ENCODE results near the gene ZNF23.

DNA sequence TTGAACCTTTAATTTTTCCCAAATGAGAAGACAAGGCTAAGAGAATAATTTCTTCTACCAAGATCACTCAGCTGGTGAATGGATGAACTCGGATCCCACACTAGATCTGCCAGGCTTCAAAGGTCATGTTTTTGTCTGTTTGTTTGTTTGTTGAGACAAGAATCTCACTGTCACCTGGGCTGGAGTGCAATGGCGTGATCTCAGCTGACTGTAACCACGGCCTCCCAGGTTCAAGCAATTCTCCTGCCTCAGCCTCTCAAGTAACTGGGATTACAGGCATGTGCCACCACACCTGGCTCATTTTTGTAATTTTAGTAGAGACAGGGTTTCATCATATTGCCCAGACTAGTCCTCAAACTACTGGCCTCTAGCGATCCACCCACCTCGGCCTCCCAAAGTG is 20.5 kb upstream of the ZNF23 start:
- TF ChIP-seq CTCF (IDR thresholded peaks at IDR 0.05) = no peak
- TF ChIP-seq ZFX (IDR thresholded peaks at IDR 0.05; ENCODE audit: borderline replicate concordance) = no peak
